GM12878 (cell line): ENCODE measurements around the gene AQP3. TPM values are rescaled to one million over a fixed set of nuclear protein-coding genes. Genes with fewer than 3 reads are reported as not detected.
"Not testable (repeated sequence)": the region's sequence is repeated elsewhere in the genome, so short reads cannot be mapped to it uniquely, and the experiment has no call there.

Source experiments
- ATAC-seq: fragments of 200-7000 bp; cut with Tn5 transposase; 3 replicates; pipeline ENCODE4 v1.9.1; 2020; ENCODE audit warnings: mild to moderate bottlenecking, moderate library complexity
- BruUV-seq: library from RNA; stranded (reverse); fragments of 400-500 nt; replicated peaks from 2 replicates; lab custom pipeline; 2021; lab: Mats Ljungman, UMichigan
- CTCF ChIA-PET: fragments of 300-600 bp; sonication (Branson Sonifier 250); formaldehyde crosslinking; extraction: SDS; loops from one replicate; lab custom pipeline; 2021; ENCODE audit warnings: inconsistent platforms; lab: Yijun Ruan, JAX
- POLR2A ChIA-PET: fragments of 350-600 bp; formaldehyde crosslinking; extraction: SDS; loops from one replicate; lab custom pipeline; 2021; ENCODE audit warnings: inconsistent platforms; lab: Charles Lee
- RAD21 ChIA-PET: fragments of 300-600 bp; sonication (Branson Sonifier 250); formaldehyde crosslinking; loops from one replicate; lab custom pipeline; 2023; ENCODE audit warnings: antibody characterized with exemption; ENCODE audit not compliant: unreplicated experiment; lab: Charles Lee
- SMC1A ChIA-PET: fragments of 300-600 bp; sonication (Branson Sonifier 250); formaldehyde crosslinking; loops from one replicate; lab custom pipeline; 2023; ENCODE audit not compliant: unreplicated experiment, uncharacterized antibody; lab: Charles Lee
- DNase-seq: peaks from one replicate; pipeline ENCODE4 v3.0.0-alpha.2; 2011; ENCODE audit warnings: low read depth, low spot score
- FAIRE-seq: peaks from 3 replicates; lab custom pipeline; 2011; peaks lifted over from hg19 to GRCh38; lab: Jason Lieb, UNC
- H2AFZ ChIP-seq: 2 replicates; pipeline ENCODE4 v1.6.0; 2011; ENCODE audit warnings: low read depth, low read length, control low read depth; ENCODE audit not compliant: control insufficient read depth
- H3K27ac ChIP-seq: 2 replicates; pipeline ENCODE4 v1.5.1; 2011; ENCODE audit warnings: control low read depth; ENCODE audit not compliant: control insufficient read depth, insufficient read depth
- H3K27me3 ChIP-seq, 2 experiments: replicated peaks in 1 of 2; 2 replicates each; pipeline versions ENCODE4 v1.6.0 to v1.6.1; 2011; ENCODE audit warnings: low read length in 1 of 2; ENCODE audit not compliant: control insufficient read depth in 2 of 2, insufficient read depth in 2 of 2
- H3K36me3 ChIP-seq, 2 experiments: 2 replicates each; pipeline ENCODE4 v1.5.1; 2011; ENCODE audit warnings: low read length in 1 of 2; ENCODE audit not compliant: control insufficient read depth in 2 of 2, insufficient read depth in 2 of 2
- H3K4me1 ChIP-seq: 2 replicates; pipeline ENCODE4 v1.6.1; 2011; ENCODE audit warnings: mild to moderate bottlenecking, low read length, moderate library complexity, mixed read lengths; ENCODE audit not compliant: control insufficient read depth, insufficient read depth
- H3K4me2 ChIP-seq: 2 replicates; pipeline ENCODE4 v1.6.0; 2011; ENCODE audit warnings: control low read depth; ENCODE audit not compliant: control insufficient read depth, insufficient read depth
- H3K4me3 ChIP-seq: fragments of 200-600 bp; sonication (generic); 2 replicates; pipeline ENCODE4 v1.5.1; 2016
- H3K79me2 ChIP-seq: 2 replicates; pipeline ENCODE4 v1.6.0; 2011; ENCODE audit warnings: low read length; ENCODE audit not compliant: control insufficient read depth, insufficient read depth
- H3K9ac ChIP-seq: 2 replicates; pipeline ENCODE4 v1.8.0; 2011; ENCODE audit warnings: low read length, control low read depth, mixed read lengths; ENCODE audit not compliant: control insufficient read depth, insufficient read depth
- H3K9me3 ChIP-seq: replicated peaks from 3 replicates; pipeline ENCODE4 v1.5.1; 2011; ENCODE audit warnings: mild to moderate bottlenecking, low read length; ENCODE audit not compliant: control insufficient read depth, insufficient read depth
- H4K20me1 ChIP-seq: 2 replicates; pipeline ENCODE4 v1.6.0; 2011; ENCODE audit not compliant: control insufficient read depth, insufficient read depth
- CREB1 ChIP-seq: IDR thresholded peaks from 2 replicates; pipeline ENCODE4 v1.6.1; 2012; ENCODE audit warnings: low read depth, mild to moderate bottlenecking, inconsistent platforms
- ESRRA ChIP-seq: IDR thresholded peaks from 2 replicates; pipeline ENCODE4 v1.6.1; 2012; ENCODE audit warnings: mild to moderate bottlenecking, low read length, improper control_type of control experiment
- ETV6 ChIP-seq, 2 experiments: fragments of 450-650 bp in 1 of 2; IDR thresholded peaks in 1 of 2; conservative IDR thresholded peaks in 1 of 2; 2 replicates each; pipeline ENCODE4 v1.6.1; 2014; ENCODE audit warnings: antibody characterized with exemption in 1 of 2, borderline replicate concordance in 1 of 2, low read depth in 1 of 2, mild to moderate bottlenecking in 1 of 2, moderate library complexity in 1 of 2
- SIX5 ChIP-seq: IDR thresholded peaks from 2 replicates; pipeline ENCODE4 v1.6.1; 2011; ENCODE audit warnings: mild to moderate bottlenecking, low read depth, low read length, moderate library complexity; ENCODE audit not compliant: severe bottlenecking
- ZZZ3 ChIP-seq: IDR thresholded peaks from 2 replicates; pipeline ENCODE4 v1.6.1; 2011; ENCODE audit warnings: low read depth; ENCODE audit not compliant: control insufficient read depth, insufficient read length
- WGBS: methylation state at CpG from one replicate; pipeline ENCODE4 v1.1.6; 2016; ENCODE audit warnings: low lambda C conversion rate; ENCODE audit not compliant: insufficient replicate concordance, insufficient coverage; ENCODE audit errors: missing lambda C conversion rate; 5-methylcytosine and 5-hydroxymethylcytosine counted together
- in situ Hi-C: fragments of 300-500 bp; cut with MboI; formaldehyde crosslinking; loops from 9 replicates; pipeline ENCODE4 v1.14.3; 2018; ENCODE audit warnings: mixed read lengths
- intact Hi-C: fragments of 100-400 bp; cut with micrococcal nuclease; formaldehyde crosslinking; loops from one replicate; pipeline ENCODE4 v1.14.2; 2022; ENCODE audit not compliant: unreplicated experiment
- polyA plus RNA-seq, 11 experiments: library from polyadenylated mRNA; depleted of rRNA in 4 of 11; unstranded in 6 of 11; stranded (reverse) in 5 of 11; fragments of >200 nt; fragmentation: Nextera tagmentation in 4 of 11; fragmentation: Illumina TruSeq in 1 of 11; extraction: Ambion mirVana in 4 of 11; extraction: Trizol in 1 of 11; gene quantifications; 1 replicate in 1 of 11; 2 replicates in 10 of 11; pipeline versions ENCODE4 v1.2.1 to v1.2.3, GENCODE V29; 2011 to 2016; ENCODE audit warnings: inconsistent platforms in 2 of 11, missing spikeins in 2 of 11, low read depth in 1 of 11
- total RNA-seq, 4 experiments: library from RNA; depleted of rRNA in 3 of 4; stranded (reverse); fragments of >200 nt in 3 of 4; fragmentation: Illumina TruSeq in 1 of 4; extraction: Trizol in 1 of 4; gene quantifications; 2 replicates each; pipeline versions ENCODE4 v1.2.1 to v1.2.3, GENCODE V29; 2013 to 2021

The AQP3 gene
- total and polyA plus RNA-seq, 10 of the 15 experiments (the other 5 are each of a cell fraction or from before 2014, with no cell fraction given) = 0.60 to 11.8 (median 4.5) TPM

GRCh38 chr9:33455945-33456344, 8.6 kb upstream of the AQP3 start:
- DNase-seq (no peak), ATAC-seq (no peak), FAIRE-seq (no peak)
- 74% methylated on average over 6 of the region's 7 CpGs for WGBS
- no peaks in the 10 kb centered on the region for H3K79me2 ChIP-seq
- peaks cover 3% of the 10 kb centered on the region; the same call in 1 of the 2 replicates for H4K20me1 ChIP-seq
- H3K9ac ChIP-seq = no peak overlapping the region
- H3K4me2 ChIP-seq = no peak overlapping the region
- in situ Hi-C loops (no loop called here), intact Hi-C loops (loop anchor here (10.0 kb wide), 1 partner anchor 171 kb away; no protein-coding TSS in a partner anchor)
- BruUV-seq = no TSS peak
- no peak overlapping the region for H3K4me3 ChIP-seq
- H3K27ac ChIP-seq = no peak overlapping the region
- CTCF ChIA-PET = interaction anchor here (7.2 kb wide), 1 partner anchor 12 kb away, joined by 154 read pairs; the partner anchor contains the start of gene NOL6
- H2AFZ ChIP-seq = no peak overlapping the region
- H3K9me3 ChIP-seq = no peaks in the 10 kb centered on the region
- H3K36me3 ChIP-seq = no peaks in the 10 kb centered on the region; a peak in 3 of 4 replicates
- RAD21 ChIA-PET = interaction anchor here (1.5 kb wide), 1 partner anchor 11 kb away, joined by 5 read pairs; no protein-coding TSS in a partner anchor
- POLR2A ChIA-PET = interaction anchor here (0.7 kb wide), 1 partner anchor 9 kb away, joined by 3 read pairs; the partner anchor contains the start of gene AQP3
- peaks cover 43% of the 10 kb centered on the region for H3K4me1 ChIP-seq
- SMC1A ChIA-PET = interaction anchor here (0.8 kb wide), 1 partner anchor 18 kb away, joined by 3 read pairs; the partner anchor contains the start of gene NOL6
- no peaks in the 10 kb centered on the region for H3K27me3 ChIP-seq
- TF ChIP-seq ETV6 (conservative IDR thresholded peaks at IDR 0.05 in 1 of 2, IDR thresholded peaks at IDR 0.05 in 1 of 2; ENCODE audit: borderline replicate concordance in 1 of 2, low read depth in 1 of 2) (no peak), CREB1 (no peak), ESRRA (no peak), SIX5 (no peak), ZZZ3 (no peak)
- TF ChIP-seq, all 136 proteins: peak for 0

- H4K20me1 ChIP-seq, H3K4me3 ChIP-seq, H3K9ac ChIP-seq, H3K27ac ChIP-seq, DNase-seq, FAIRE-seq, H3K36me3 ChIP-seq, H3K9me3 ChIP-seq, H3K27me3 ChIP-seq, H3K79me2 ChIP-seq, BruUV-seq, H3K4me2 ChIP-seq, in situ Hi-C loops, ATAC-seq, H2AFZ ChIP-seq, SMC1A ChIA-PET: not testable (repeated sequence)
- ChIA-PET RAD21 (interaction anchor here (1.5 kb wide), 1 partner anchor 12 kb away, joined by 5 read pairs; no protein-coding TSS in a partner anchor), POLR2A (interaction anchor here (0.7 kb wide), 1 partner anchor 8 kb away, joined by 3 read pairs; the partner anchor contains the start of gene AQP3), CTCF (interaction anchor here (0.7 to 7.2 kb wide), 2 partner anchors 12 to 182 kb away, joined by 3 to 154 read pairs; partner anchors contain the start of gene NOL6)
- 92% methylated on average over 8 of the region's 8 CpGs for WGBS
- intact Hi-C loops = loop anchor here (10.0 kb wide), 1 partner anchor 171 kb away; no protein-coding TSS in a partner anchor
- H3K4me1 ChIP-seq = peaks cover 43% of the 10 kb centered on the region
Measured at GRCh38 chr9:33455456-33455855, 8.1 kb upstream of the AQP3 start.

GRCh38 chr9:33454661-33455026, 7.3 kb upstream of the AQP3 start:
- H3K27me3 ChIP-seq, H3K4me3 ChIP-seq, in situ Hi-C loops, H3K27ac ChIP-seq, H3K9ac ChIP-seq, ATAC-seq, H2AFZ ChIP-seq, BruUV-seq, DNase-seq, H3K4me2 ChIP-seq, H3K36me3 ChIP-seq, H3K9me3 ChIP-seq, H3K79me2 ChIP-seq, H4K20me1 ChIP-seq: not testable (repeated sequence)
- intact Hi-C loops = loop anchor here (10.0 kb wide), 1 partner anchor 170 kb away; no protein-coding TSS in a partner anchor
- ChIA-PET POLR2A (interaction anchor here (2.8 kb wide), 1 partner anchor 19 kb away, joined by 12 read pairs; the partner anchor contains the start of gene NOL6), SMC1A (interaction anchor here (1.9 kb wide), 1 partner anchor 51 kb away, joined by 10 read pairs; no protein-coding TSS in a partner anchor), RAD21 (interaction anchor here (1.5 to 2.9 kb wide), 4 partner anchors 12 to 80 kb away, joined by 5 to 18 read pairs (median 12); partner anchors contain the start of gene NOL6), CTCF (interaction anchor here (1.2 to 8.9 kb wide), 7 partner anchors 12 to 81 kb away, joined by 3 to 154 read pairs (median 56); partner anchors contain the start of genes AQP7 and NOL6)
- peak; percentile 47 for FAIRE-seq
- WGBS = 54% methylated on average over 5 of the region's 5 CpGs
- H3K4me1 ChIP-seq = peaks cover 43% of the 10 kb centered on the region
